B cell (primary cell): Measurements from ENCODE around the gene ANKRD17. TPM values are rescaled to one million over a fixed set of nuclear protein-coding genes. Genes with fewer than 3 reads are reported as not detected.

Experiments used
- ATAC-seq: fragments of 200-7000 bp; cut with Tn5 transposase; one replicate; pipeline ENCODE4 v1.10.0; 2021; ENCODE audit warnings: low read depth, mild to moderate bottlenecking, moderate number of reproducible peaks, moderate library complexity
- CTCF ChIA-PET: fragments of 350-600 bp; sonication (Branson Sonifier 250); formaldehyde crosslinking; loops from one replicate; lab custom pipeline; 2021; ENCODE audit warnings: antibody characterized with exemption, inconsistent platforms; lab: Charles Lee
- POLR2A ChIA-PET: fragments of 350-600 bp; sonication (Branson Sonifier 250); formaldehyde crosslinking; loops from one replicate; lab custom pipeline; 2021; ENCODE audit warnings: antibody characterized with exemption; lab: Charles Lee
- DNase-seq: peaks from one replicate; pipeline ENCODE4 v3.0.0; 2013
- H2AFZ ChIP-seq: 2 replicates; pipeline ENCODE4 v1.6.1; 2012; ENCODE audit warnings: mild to moderate bottlenecking, low read depth, low read length; ENCODE audit not compliant: insufficient read depth, poor library complexity, severe bottlenecking
- H3K27ac ChIP-seq, 2 donors: 1 replicate in 1 of 2; 2 replicates in 1 of 2; pipeline ENCODE4 v1.5.1; 2012 to 2013; ENCODE audit warnings: low read length in 2 of 2, mild to moderate bottlenecking in 2 of 2, moderate library complexity in 1 of 2
- H3K27me3 ChIP-seq, 4 experiments: fragments of 200-600 bp in 1 of 4; sonication (generic) in 1 of 4; replicated peaks in 1 of 4; 1 replicate in 2 of 4; 2 replicates in 2 of 4; pipeline versions ENCODE4 v1.6.1 to v1.7.0; 2013 to 2016; ENCODE audit warnings: low read length in 3 of 4, mild to moderate bottlenecking in 2 of 4, mixed read lengths in 1 of 4, moderate library complexity in 1 of 4; ENCODE audit not compliant: insufficient read depth in 4 of 4, control insufficient read depth in 3 of 4; ENCODE audit errors: control extremely low read depth in 1 of 4
- H3K36me3 ChIP-seq, 2 experiments: replicated peaks in 1 of 2; 1 replicate in 1 of 2; 2 replicates in 1 of 2; pipeline versions ENCODE4 v1.6.1 to v1.7.1; 2013; ENCODE audit warnings: low read length in 1 of 2; ENCODE audit not compliant: insufficient read depth in 2 of 2, control insufficient read depth in 1 of 2; ENCODE audit errors: control extremely low read depth in 1 of 2, extremely low read depth in 1 of 2
- H3K4me1 ChIP-seq, 2 donors: fragments of 200-600 bp in 1 of 2; sonication (generic) in 1 of 2; 1 replicate in 1 of 2; 2 replicates in 1 of 2; pipeline versions ENCODE4 v1.5.1 to v1.6.1; 2013 to 2017; ENCODE audit warnings: low read length in 2 of 2; ENCODE audit not compliant: control insufficient read depth in 2 of 2, insufficient read depth in 2 of 2
- H3K4me2 ChIP-seq: replicated peaks from 2 replicates; pipeline ENCODE3; 2012; ENCODE audit warnings: mild to moderate bottlenecking, low read depth, low read length; ENCODE audit not compliant: poor library complexity, severe bottlenecking
- H3K4me3 ChIP-seq, 5 experiments: fragments of 200-600 bp in 1 of 5; sonication (generic) in 1 of 5; 1 replicate in 3 of 5; 2 replicates in 2 of 5; pipeline versions ENCODE4 v1.5.1 to v1.7.0; 2011 to 2016; ENCODE audit warnings: low read length in 4 of 5, mild to moderate bottlenecking in 4 of 5, low read depth in 2 of 5, control low read depth in 1 of 5, moderate library complexity in 1 of 5; ENCODE audit not compliant: insufficient read depth in 1 of 5; ENCODE audit errors: control extremely low read depth in 1 of 5, extremely low read depth in 1 of 5
- H3K79me2 ChIP-seq: fragments of 200-600 bp; sonication (generic); one replicate; pipeline ENCODE4 v1.6.0; 2016; ENCODE audit warnings: low read length; ENCODE audit not compliant: control insufficient read depth, insufficient read depth
- H3K9ac ChIP-seq: fragments of 200-600 bp; sonication (generic); 2 replicates; pipeline ENCODE4 v1.6.1; 2017; ENCODE audit warnings: mild to moderate bottlenecking, low read length, moderate library complexity
- H3K9me3 ChIP-seq, 3 donors: one replicate each; pipeline versions ENCODE4 v1.6.1 to v1.7.1; 2013; ENCODE audit warnings: low read length in 2 of 3; ENCODE audit not compliant: control insufficient read depth in 2 of 3, insufficient read depth in 1 of 3; ENCODE audit errors: control extremely low read depth in 1 of 3
- H4K20me1 ChIP-seq: 2 replicates; pipeline ENCODE4 v1.6.0; 2012; ENCODE audit warnings: mild to moderate bottlenecking, low read length; ENCODE audit not compliant: insufficient read depth, control insufficient read depth, poor library complexity, severe bottlenecking
- H3K27ac Mint-ChIP-seq: one replicate; pipeline ENCODE4 v1.8.0; 2021; ENCODE audit warnings: mixed read lengths
- H3K27me3 Mint-ChIP-seq: one replicate; pipeline ENCODE4 v1.8.0; 2021; ENCODE audit warnings: mixed read lengths
- H3K4me1 Mint-ChIP-seq: one replicate; pipeline ENCODE4 v1.8.0; 2021; ENCODE audit warnings: mixed read lengths
- H3K4me3 Mint-ChIP-seq: one replicate; pipeline ENCODE4 v1.8.0; 2021; ENCODE audit warnings: mixed read lengths
- H3K9me3 Mint-ChIP-seq: one replicate; pipeline ENCODE4 v1.8.0; 2022; ENCODE audit warnings: mixed read lengths; ENCODE audit not compliant: insufficient read depth
- EZH2 ChIP-seq: IDR thresholded peaks from 2 replicates; pipeline ENCODE4 v1.6.1; 2012; ENCODE audit warnings: borderline replicate concordance, low read depth, mild to moderate bottlenecking, moderate library complexity, low read length; ENCODE audit not compliant: insufficient read depth, poor library complexity, severe bottlenecking
- WGBS: methylation state at CpG from one replicate; pipeline ENCODE4 v1.1.5; 2013; ENCODE audit warnings: missing lambda C conversion rate; ENCODE audit not compliant: insufficient coverage; 5-methylcytosine and 5-hydroxymethylcytosine counted together
- intact Hi-C: fragments of 100-400 bp; cut with micrococcal nuclease; formaldehyde crosslinking; loops from one replicate; pipeline ENCODE4 v1.10.0; 2022
- polyA plus RNA-seq: library from polyadenylated mRNA; depleted of rRNA; stranded (reverse); fragments of >200 nt; gene quantifications from 2 replicates; pipeline ENCODE4 v1.2.3, GENCODE V29; 2012
- total RNA-seq, 2 donors: library from RNA; stranded (reverse); fragments of 120-200 nt in 1 of 2; gene quantifications; 1 replicate in 1 of 2; 2 replicates in 1 of 2; pipeline versions ENCODE4 v1.2.3 to v1.2.4, GENCODE V29; 2013 to 2022
- TF ChIP-seq, protein P1 (sequence below): fragments of 200-600 bp; IDR thresholded peaks from one replicate; pipeline ENCODE4 v1.8.0; 2022; ENCODE audit warnings: antibody characterized with exemption, mild to moderate bottlenecking

ANKRD17 gene
- total and polyA plus RNA-seq, 2 donors (not counting 1 experiment from before 2014, with no cell fraction given), result 15.8 to 69.4 TPM

DNA sequence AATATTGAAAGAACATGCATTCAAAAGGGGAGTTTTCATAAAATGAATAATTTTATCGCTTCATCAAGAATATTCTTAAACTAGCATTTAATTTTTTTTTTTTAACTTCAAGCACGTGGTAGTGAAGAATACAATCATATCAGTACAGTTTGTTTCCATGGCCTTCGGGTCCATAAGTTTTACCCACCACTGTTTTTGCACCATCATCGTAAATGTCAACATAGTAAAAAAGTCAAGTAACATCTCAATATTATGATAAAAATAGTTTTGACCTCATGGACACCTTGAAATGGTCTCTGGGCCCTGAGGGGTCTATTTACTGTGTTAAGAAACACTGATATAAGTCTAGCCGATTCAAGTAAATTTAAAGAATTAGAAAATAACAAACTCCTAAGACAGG lies 80.2 kb downstream of the ANKRD17 start:
- no peak for DNase-seq
- peaks cover 69% of the 10 kb centered on the region for H3K79me2 ChIP-seq
- no peak overlapping the region for H3K9ac ChIP-seq
- H3K4me2 ChIP-seq, result no peak overlapping the region
- H3K27ac ChIP-seq, result no peak overlapping the region
- no peaks in the 10 kb centered on the region for H3K27me3 ChIP-seq
- Mint-ChIP-seq H3K27ac (no peak overlapping the region), H3K4me3 (no peak overlapping the region), H3K27me3 (no peaks in the 10 kb centered on the region), H3K4me1 (peaks cover 49% of the 10 kb centered on the region), H3K9me3 (peaks cover under 1% of the 10 kb centered on the region)
- H4K20me1 ChIP-seq, result peaks cover 7% of the 10 kb centered on the region
- intact Hi-C loops, result no loop called here
- WGBS, result no CpG with 5 or more reads among the region's 5 CpGs
- TF ChIP-seq, protein P1, sequence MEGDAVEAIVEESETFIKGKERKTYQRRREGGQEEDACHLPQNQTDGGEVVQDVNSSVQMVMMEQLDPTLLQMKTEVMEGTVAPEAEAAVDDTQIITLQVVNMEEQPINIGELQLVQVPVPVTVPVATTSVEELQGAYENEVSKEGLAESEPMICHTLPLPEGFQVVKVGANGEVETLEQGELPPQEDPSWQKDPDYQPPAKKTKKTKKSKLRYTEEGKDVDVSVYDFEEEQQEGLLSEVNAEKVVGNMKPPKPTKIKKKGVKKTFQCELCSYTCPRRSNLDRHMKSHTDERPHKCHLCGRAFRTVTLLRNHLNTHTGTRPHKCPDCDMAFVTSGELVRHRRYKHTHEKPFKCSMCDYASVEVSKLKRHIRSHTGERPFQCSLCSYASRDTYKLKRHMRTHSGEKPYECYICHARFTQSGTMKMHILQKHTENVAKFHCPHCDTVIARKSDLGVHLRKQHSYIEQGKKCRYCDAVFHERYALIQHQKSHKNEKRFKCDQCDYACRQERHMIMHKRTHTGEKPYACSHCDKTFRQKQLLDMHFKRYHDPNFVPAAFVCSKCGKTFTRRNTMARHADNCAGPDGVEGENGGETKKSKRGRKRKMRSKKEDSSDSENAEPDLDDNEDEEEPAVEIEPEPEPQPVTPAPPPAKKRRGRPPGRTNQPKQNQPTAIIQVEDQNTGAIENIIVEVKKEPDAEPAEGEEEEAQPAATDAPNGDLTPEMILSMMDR, result no peak
- TF ChIP-seq EZH2, result no peak
- ChIA-PET CTCF (no interaction called here), POLR2A (no interaction called here)
- peaks cover 3 to 8% (median 6%) of the 10 kb centered on the region in 3 donors for H3K9me3 ChIP-seq
- H3K4me1 ChIP-seq, result peaks cover 9 to 15% of the 10 kb centered on the region in 2 donors
- H3K36me3 ChIP-seq, result peaks cover 3 to 22% of the 10 kb centered on the region in 2 experiments
- ATAC-seq, result no peak
- no peak overlapping the region for H2AFZ ChIP-seq
- H3K4me3 ChIP-seq, result no peak overlapping the region

DNA sequence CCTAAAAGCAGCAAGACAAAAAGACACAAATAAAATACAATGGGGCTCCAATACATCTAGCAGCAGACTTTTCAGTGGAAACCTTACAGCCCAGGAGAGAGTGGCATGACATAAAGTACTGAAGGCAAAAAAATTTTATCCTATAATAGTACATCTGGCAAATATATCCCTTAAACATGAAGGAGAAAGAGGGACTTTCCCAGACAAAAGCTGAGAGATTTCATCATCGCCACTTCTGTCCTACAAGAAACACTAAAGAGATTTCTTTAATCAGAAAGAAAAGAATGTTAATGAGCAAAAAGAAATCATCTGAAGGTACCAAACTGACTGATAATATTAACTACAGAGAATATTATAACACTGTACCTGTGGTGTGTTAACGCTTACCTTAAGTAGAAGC lies 86.4 kb downstream of the ANKRD17 start:
- H3K4me3 ChIP-seq, result no peak overlapping the region
- no peaks in the 10 kb centered on the region for H3K27me3 ChIP-seq
- H2AFZ ChIP-seq, result no peak overlapping the region
- ChIA-PET CTCF (no interaction called here), POLR2A (no interaction called here)
- Mint-ChIP-seq H3K4me3 (no peak overlapping the region), H3K27me3 (no peaks in the 10 kb centered on the region), H3K9me3 (peaks cover 4% of the 10 kb centered on the region), H3K27ac (no peak overlapping the region), H3K4me1 (peaks cover 19% of the 10 kb centered on the region)
- intact Hi-C loops, result no loop called here
- H3K9me3 ChIP-seq, result peaks cover 9 to 11% (median 10%) of the 10 kb centered on the region in 3 donors
- H3K9ac ChIP-seq, result no peak overlapping the region
- no peak overlapping the region for H3K4me2 ChIP-seq
- no CpG with 5 or more reads among the region's 2 CpGs for WGBS
- no peak for TF ChIP-seq EZH2
- TF ChIP-seq, protein P1, result no peak
- H3K27ac ChIP-seq, result no peak overlapping the region
- DNase-seq (no peak), ATAC-seq (no peak)
- H3K79me2 ChIP-seq, result peaks cover 77% of the 10 kb centered on the region
- peaks cover 25% of the 10 kb centered on the region for H4K20me1 ChIP-seq
- H3K36me3 ChIP-seq, result peaks cover 27 to 75% of the 10 kb centered on the region in 2 experiments
- no peaks in the 10 kb centered on the region for H3K4me1 ChIP-seq
